Heart left ventricle (tissue), 13 donors: ENCODE data around the gene PARD3B.

Experiments
- POLR2A ChIP-seq, 2 donors: fragments of 450-650 bp; IDR thresholded peaks; one replicate each; pipeline ENCODE4 v1.6.1; 2017; ENCODE audit warnings: antibody characterized with exemption in 2 of 2, mild to moderate bottlenecking in 2 of 2, moderate library complexity in 2 of 2
- TF ChIP-seq, protein P1 (sequence below), 12 donors: fragments of 200-600 bp; sonication (generic) in 4 of 12; IDR thresholded peaks; one replicate each; pipeline versions ENCODE4 v1.5.0 to v1.8.0; 2018 to 2022; ENCODE audit warnings: antibody characterized with exemption in 12 of 12, mild to moderate bottlenecking in 5 of 12
- donor health status: ischemic (EF 13 %, LVEDD 7.1; RV severe dilation, severe dysfunction).
- donor health status: DM: no; HTN: yes; CAD: no.
- donor health status: DM: no; HTN: no; CAD: no.
- donor health status: ischemic (EF 25% LVEDD 6.9; RV normal size, moderate dysfunction).
- donor health status: ischemic (EF 25% LVEDD 5.7; RV mildly dilated, moderate dysfunction).
- donor health status: ischemic (EF 35%, LVEDD 5.7; RV mildly dilated, moderate dysfunction).
- donor health status: nonischemic (EF 11% LVEDD 7.7; RV severe dilation, severe dysfunction).
- donor health status: DM: yes; HTN: yes; CAD: no.
- donor health status: PGD.
- donor health status: ischemic (EF 29% LVEDD 5.4; RV normal size, mild dysfunction).
- donor health status: nonischemic (EF 23%, LVEDD 6.1; RV moderate dilation, normal function).

DNA sequence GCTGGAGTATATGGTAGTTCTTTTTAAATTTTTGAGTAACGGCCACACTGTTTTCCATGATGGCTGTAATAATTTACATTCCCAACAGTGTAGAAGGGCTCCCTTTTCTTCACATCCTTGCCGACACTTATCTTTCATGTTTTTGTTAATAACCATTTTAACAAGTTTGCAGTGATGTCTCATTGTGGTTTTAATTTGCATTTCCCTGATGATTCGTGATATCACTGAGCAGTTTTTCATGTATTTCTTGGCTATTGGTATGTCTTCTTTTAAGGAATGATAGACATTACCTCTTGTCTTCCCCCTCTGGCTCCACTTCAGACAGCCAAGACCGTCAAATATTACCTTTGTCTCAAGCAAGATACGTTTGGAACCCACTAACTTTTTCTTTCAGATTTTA, 765.9 kb downstream of the PARD3B start:
- TF ChIP-seq, protein P1, sequence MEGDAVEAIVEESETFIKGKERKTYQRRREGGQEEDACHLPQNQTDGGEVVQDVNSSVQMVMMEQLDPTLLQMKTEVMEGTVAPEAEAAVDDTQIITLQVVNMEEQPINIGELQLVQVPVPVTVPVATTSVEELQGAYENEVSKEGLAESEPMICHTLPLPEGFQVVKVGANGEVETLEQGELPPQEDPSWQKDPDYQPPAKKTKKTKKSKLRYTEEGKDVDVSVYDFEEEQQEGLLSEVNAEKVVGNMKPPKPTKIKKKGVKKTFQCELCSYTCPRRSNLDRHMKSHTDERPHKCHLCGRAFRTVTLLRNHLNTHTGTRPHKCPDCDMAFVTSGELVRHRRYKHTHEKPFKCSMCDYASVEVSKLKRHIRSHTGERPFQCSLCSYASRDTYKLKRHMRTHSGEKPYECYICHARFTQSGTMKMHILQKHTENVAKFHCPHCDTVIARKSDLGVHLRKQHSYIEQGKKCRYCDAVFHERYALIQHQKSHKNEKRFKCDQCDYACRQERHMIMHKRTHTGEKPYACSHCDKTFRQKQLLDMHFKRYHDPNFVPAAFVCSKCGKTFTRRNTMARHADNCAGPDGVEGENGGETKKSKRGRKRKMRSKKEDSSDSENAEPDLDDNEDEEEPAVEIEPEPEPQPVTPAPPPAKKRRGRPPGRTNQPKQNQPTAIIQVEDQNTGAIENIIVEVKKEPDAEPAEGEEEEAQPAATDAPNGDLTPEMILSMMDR (IDR thresholded peaks at IDR 0.05) = no peak
- no peak for TF ChIP-seq POLR2A (IDR thresholded peaks at IDR 0.05)
